Measurements from ENCODE around the gene IQCE. TPM values are rescaled to one million over a fixed set of nuclear protein-coding genes. Genes with fewer than 3 reads are reported as not detected.

Gene IQCE
- total and polyA plus RNA-seq, 10 of the 15 experiments (the other 5 are each of a cell fraction or from before 2014, with no cell fraction given), result 0.37 to 8.1 (median 3.7) TPM

- TF ChIP-seq RCOR1 (conservative IDR thresholded peaks at IDR 0.05; ENCODE audit: low read depth, low read length) (no peak), SREBF1 (IDR thresholded peaks at IDR 0.05; ENCODE audit: low read length) (no peak), RUNX3 (IDR thresholded peaks at IDR 0.05; ENCODE audit: low read length) (no peak), WRNIP1 (IDR thresholded peaks at IDR 0.05; ENCODE audit: borderline replicate concordance, low read depth, low read length) (no peak), TBL1XR1 (IDR thresholded peaks at IDR 0.05; ENCODE audit: low read depth, low read length) (no peak)
Measured at GRCh38 chr7:2657920-2658671, 99.3 kb downstream of the IQCE start (continued).

GRCh38 chr7:2658941-2659340 lies 100.2 kb downstream of the IQCE start:
- ChIA-PET SMC1A (ENCODE audit: uncharacterized antibody, unreplicated experiment) (no interaction called here), RAD21 (ENCODE audit: unreplicated experiment) (no interaction called here), POLR2A (no interaction called here), CTCF (interaction anchor here (1.0 to 1.5 kb wide), 2 partner anchors 15 to 92 kb away, joined by 3 read pairs; no protein-coding TSS in a partner anchor)
- Histone ChIP-seq H4K20me1 (ENCODE audit: control insufficient read depth, insufficient read depth) (no peaks in the 10 kb centered on the region), H3K36me3 (ENCODE audit: control insufficient read depth in 2 of 2, insufficient read depth in 2 of 2, low read length in 1 of 2) (no peaks in the 10 kb centered on the region), H3K4me1 (ENCODE audit: control insufficient read depth, insufficient read depth, low read length) (no peaks in the 10 kb centered on the region), H3K4me3 (no peak overlapping the region), H3K9ac (ENCODE audit: control insufficient read depth, insufficient read depth, low read length) (no peak overlapping the region), H3K27ac (ENCODE audit: control insufficient read depth, insufficient read depth) (no peak overlapping the region), H3K79me2 (ENCODE audit: control insufficient read depth, insufficient read depth, low read length) (no peaks in the 10 kb centered on the region), H3K27me3 (replicated peaks in 1 of 2; ENCODE audit: control insufficient read depth in 2 of 2, insufficient read depth in 2 of 2, low read length in 1 of 2) (no peaks in the 10 kb centered on the region), H2AFZ (ENCODE audit: control insufficient read depth, low read depth, low read length) (no peak overlapping the region), H3K4me2 (ENCODE audit: control insufficient read depth, insufficient read depth) (no peak overlapping the region), H3K9me3 (replicated peaks; ENCODE audit: control insufficient read depth, insufficient read depth, low read length) (no peaks in the 10 kb centered on the region)
- FAIRE-seq (no peak), ATAC-seq (no peak), DNase-seq (ENCODE audit: low read depth, low spot score) (no peak)
- intact Hi-C loops (cut with micrococcal nuclease; ENCODE audit: unreplicated experiment) (no loop called here), in situ Hi-C loops (cut with MboI) (no loop called here)
- BruUV-seq (replicated peaks), result no TSS peak
- WGBS (ENCODE audit: insufficient coverage, insufficient replicate concordance, low lambda C conversion rate, missing lambda C conversion rate), result 71% methylated on average over 14 of the region's 15 CpGs
- TF ChIP-seq MTA3 (IDR thresholded peaks at IDR 0.05; ENCODE audit: borderline replicate concordance, low read length) (no peak), RCOR1 (conservative IDR thresholded peaks at IDR 0.05; ENCODE audit: low read depth, low read length) (no peak), STAT1 (conservative IDR thresholded peaks at IDR 0.05) (no peak), WRNIP1 (IDR thresholded peaks at IDR 0.05; ENCODE audit: borderline replicate concordance, low read depth, low read length) (no peak), CBFB (IDR thresholded peaks at IDR 0.05; ENCODE audit: low read depth) (no peak), IRF4 (IDR thresholded peaks at IDR 0.05; ENCODE audit: low read depth, low read length) (no peak), TAF1 (IDR thresholded peaks at IDR 0.05; ENCODE audit: borderline replicate concordance, low read depth, low read length) (no peak), YY1 (IDR thresholded peaks at IDR 0.05; ENCODE audit: low read depth, low read length) (no peak), RFX5 (IDR thresholded peaks at IDR 0.05; ENCODE audit: low read depth, low read length) (no peak), SMAD1 (IDR thresholded peaks at IDR 0.05; ENCODE audit: low read depth, partially characterized antibody) (no peak), TCF7 (IDR thresholded peaks at IDR 0.05; ENCODE audit: borderline replicate concordance) (no peak), SKIL (IDR thresholded peaks at IDR 0.05; ENCODE audit: low read depth, poor library complexity, severe bottlenecking) (no peak), ESRRA (IDR thresholded peaks at IDR 0.05; ENCODE audit: low read length) (no peak), CEBPB (IDR thresholded peaks at IDR 0.05; ENCODE audit: borderline replicate concordance in 1 of 2, low read depth in 2 of 2, low read length in 2 of 2) (no peak), RB1 (IDR thresholded peaks at IDR 0.05; ENCODE audit: borderline replicate concordance) (no peak)
- TF ChIP-seq, protein P1, sequence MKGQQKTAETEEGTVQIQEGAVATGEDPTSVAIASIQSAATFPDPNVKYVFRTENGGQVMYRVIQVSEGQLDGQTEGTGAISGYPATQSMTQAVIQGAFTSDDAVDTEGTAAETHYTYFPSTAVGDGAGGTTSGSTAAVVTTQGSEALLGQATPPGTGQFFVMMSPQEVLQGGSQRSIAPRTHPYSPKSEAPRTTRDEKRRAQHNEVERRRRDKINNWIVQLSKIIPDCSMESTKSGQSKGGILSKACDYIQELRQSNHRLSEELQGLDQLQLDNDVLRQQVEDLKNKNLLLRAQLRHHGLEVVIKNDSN (IDR thresholded peaks at IDR 0.05; ENCODE audit: borderline replicate concordance, extremely low read length, insufficient read depth, low read depth, low read length), result no peak
